GM21576 (cell line): ENCODE measurements around the gene CCDC85C.

ENCODE experiments used
- ATAC-seq: cut with Tn5 transposase; IDR thresholded peaks from one replicate; pipeline ENCODE4 v1.9.1; 2021; ENCODE audit warnings: mild to moderate bottlenecking, moderate library complexity; ENCODE audit not compliant: unreplicated experiment

Gene CCDC85C

DNA sequence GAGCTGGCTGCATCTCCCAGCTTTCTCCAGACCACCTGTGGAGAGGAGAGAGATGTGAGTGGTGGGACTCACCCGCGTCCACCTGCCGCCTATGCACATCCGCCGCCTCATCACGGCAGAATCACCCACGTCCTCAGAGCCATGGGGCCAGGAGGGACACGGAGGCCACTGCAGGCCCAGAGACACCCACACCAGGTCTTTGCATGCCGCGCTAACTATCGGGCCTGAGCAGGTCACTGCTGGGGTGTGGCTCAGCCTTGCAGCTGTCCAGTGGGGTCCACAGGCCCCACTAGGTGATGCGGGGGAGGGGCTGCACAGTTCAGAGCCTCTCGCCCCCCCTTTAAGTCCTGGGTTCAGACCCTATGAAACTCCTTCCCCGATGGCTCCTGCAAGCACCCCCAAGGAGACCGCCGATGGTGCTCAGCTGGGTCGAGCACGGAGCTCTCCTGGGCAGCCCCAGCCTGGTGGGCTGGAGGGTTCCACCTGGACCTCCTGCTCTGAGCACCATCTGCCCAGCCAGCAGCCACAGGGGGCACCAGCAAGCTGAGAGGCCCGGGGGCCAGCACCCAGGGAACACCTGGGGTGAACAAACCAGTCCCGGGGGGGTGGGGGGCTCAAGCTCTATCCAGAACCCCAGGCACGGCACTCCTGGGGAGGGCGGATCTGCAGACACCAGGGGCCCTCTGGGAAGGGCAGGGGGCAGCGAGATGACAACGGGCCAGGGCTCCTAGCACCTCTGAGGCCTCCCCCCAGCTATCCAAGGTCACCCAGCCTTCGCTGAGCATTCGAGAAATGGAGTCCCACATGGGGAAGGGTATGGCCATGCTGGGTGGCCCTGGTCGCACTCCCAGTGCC is 88.5 kb downstream of the CCDC85C start:
- no peak for ATAC-seq

DNA sequence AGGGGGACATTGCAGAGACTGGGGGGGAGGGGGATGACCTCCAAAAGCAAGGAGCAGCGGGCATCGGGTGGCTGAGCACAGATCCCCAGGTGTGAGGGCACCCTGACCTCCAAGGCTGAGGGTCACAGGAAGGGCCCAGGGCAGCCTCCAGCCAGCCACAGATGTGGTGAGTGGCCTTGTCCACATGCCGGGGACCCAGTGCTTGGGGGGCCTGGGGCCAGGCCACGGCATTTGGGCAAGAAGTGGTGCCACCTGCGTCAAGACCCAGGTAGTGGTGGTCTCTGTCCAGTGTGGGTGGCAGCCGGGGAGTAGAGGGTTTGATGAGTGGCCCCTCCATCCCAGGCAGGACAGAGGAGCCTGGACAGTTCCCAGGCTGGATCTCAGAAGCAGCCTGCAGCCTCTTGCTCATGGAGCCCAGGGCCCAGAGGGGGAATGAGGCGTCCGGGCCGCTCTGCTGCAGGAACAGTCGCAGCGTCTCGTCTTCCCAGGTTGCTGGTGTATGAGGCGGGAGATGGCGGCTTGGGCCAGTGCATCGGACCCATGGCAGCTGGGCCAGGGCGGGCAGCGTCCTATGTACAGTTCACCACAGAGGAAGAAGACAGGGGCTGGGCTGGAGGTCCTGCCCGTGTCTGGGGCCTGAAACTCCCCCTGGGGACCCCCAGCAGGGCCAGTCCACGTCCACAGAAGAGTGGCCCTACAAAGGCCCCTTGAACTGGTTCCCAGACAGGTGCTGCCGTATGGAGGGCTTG is 89.3 kb downstream of the CCDC85C start:
- no peak for ATAC-seq

DNA sequence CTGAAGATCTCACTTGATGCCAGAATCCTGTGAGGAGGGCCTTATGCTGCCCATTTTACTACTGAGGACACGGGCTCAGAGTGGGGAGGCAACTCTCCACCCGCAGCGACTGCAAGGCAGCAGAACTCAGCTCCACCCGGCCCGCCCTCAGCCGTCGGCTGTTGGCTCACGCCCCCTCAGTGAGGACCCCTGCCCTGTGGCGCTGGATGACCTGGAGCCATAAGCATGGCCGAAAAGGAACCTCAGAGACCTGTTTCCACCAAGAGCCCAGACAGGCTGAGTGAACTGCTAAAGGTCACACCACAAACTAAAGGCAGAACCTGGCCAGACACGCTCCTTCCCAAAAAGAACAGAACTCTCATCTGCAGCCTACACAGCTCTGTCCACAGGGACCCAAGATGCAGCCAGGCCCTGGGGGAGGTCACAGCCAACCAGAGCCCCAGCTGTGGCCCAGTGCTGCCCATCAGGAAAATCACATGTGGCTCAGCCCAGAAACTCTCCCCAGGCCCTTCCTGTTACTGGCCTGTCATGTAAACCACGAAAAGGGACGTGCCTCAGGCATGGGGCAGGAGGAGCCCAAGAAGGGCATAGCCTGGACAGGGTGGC is 90.0 kb downstream of the CCDC85C start:
- no peak for ATAC-seq

DNA sequence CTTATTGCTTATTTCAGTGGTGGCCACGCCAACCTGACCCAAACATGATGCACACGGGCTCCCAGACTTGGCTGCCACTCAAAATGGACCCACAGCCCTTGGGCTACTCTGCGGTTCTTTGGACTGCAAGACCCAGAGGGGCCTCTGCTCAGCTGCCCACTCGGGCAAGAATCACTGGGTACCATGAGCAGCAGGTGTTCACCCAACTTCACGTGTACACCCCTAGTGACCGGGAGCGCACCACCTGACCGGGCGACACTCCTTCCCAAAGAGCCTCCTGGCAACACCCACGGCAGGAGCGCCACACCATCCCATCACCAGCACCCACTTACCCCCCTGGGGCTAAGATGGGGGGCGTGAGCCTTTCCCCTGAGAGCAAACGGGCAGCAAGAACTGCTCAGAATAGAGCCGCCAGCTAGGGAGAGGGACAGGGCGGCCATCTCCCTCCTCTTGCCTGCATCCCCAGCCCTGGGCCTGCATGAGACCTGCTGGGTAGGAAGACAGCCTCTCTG is 90.8 kb downstream of the CCDC85C start:
- ATAC-seq: no peak

DNA sequence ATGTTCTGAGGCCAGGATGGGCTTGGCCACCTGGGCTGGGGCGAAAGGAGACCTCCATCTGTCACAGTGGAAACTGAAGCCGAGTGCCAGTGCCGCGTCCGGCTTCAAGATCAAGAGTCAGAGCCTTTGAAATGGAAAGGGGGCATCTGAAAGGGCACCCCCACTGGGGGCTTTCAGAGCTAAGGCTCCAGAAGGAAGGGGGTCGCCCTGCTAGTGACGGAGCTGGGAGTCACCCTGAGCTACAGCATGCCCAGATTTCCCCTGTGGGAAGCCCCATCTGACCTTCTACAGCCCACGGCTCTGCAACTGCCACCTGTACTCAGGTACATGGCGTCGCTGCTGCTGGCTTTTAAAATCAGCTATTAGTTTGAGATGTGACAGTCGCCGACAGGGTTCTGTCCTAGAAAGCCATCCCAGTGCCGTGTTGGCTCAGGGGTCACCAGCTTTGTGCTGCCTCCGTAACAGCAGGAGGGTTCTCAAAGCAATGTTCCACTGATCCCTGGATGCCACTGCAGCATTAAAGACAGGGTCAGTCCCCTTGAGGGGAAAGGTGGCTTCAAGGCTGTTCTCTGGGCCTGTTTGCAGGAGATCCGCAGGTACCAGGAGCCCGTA is 91.3 kb downstream of the CCDC85C start:
- ATAC-seq: no peak

DNA sequence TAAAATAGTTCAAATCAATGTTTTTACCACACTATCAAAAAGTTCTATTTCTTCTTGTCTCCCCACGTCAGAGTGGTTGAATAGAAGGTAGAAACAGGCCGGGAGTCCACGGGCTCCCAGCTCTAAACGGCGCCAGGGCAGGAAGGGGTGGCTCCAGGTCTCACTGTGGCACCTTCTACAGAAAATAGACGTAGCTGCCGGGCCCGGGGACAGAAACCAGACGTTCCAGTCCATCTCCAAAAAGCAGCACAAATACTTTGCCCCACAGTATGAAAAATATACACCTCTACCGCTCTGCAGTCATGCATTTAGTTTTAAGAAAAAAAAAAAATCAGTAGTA is 91.9 kb downstream of the CCDC85C start:
- no peak for ATAC-seq

DNA sequence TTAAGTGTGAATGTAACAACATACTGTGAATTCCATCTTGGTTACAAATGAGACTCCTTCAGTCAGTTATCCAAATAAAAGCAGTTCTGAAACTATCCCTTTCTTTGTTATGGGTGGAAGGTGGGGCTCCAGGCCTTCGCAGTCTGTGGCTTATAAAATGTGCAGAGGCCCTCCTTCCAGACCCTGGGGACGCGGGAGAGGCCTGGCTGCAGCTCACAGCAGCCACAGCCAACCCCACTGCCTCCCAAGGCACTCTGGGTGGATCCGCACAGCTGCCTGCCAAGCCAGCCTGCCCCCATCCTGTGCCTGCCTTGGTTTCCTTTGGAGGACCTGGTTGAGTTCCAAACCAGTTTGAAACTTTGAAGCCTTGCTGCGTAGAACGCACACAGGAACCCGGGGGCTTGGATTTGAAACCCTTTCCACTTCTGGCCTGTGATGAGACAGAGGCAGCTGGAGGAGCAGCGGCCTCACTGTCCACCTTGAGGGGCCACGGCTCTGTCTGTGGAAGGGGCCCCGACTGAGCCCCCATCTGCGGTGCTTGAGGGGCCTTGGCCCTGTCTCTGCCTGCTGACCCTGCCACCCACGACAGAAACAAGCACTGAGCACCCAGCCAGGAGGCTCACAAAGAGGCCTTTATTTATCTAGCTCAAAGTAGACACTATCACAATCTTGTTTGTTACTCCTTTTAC is 92.4 kb downstream of the CCDC85C start:
- ATAC-seq: no peak

DNA sequence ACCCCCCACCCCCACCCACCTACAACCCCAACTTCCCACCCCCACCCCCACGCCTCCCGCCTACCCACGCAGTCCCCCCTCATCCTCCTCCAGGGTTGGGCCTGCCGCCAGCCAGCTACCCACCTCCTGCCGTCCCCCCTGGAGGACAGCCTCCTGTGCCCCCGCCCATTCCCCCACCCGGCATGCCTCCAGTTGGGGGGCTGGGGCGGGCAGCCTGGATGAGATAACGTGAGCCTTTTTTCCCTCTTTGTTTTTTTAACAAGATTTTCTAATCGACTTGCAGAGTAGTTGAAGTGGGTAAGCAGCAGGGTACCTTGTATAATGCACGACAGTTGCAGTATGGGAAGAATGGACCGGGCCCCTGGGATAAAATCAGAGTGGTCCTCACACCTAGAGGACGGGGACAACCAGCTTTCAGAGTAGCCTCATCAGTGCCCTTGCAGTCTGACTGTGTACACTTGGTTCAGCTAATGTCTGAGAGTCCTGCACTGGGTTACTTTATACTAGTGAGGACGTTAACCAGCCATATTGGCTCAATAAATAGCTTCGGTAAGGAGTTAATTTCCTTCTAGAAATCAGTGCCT is 93.4 kb downstream of the CCDC85C start:
- ATAC-seq: no peak

DNA sequence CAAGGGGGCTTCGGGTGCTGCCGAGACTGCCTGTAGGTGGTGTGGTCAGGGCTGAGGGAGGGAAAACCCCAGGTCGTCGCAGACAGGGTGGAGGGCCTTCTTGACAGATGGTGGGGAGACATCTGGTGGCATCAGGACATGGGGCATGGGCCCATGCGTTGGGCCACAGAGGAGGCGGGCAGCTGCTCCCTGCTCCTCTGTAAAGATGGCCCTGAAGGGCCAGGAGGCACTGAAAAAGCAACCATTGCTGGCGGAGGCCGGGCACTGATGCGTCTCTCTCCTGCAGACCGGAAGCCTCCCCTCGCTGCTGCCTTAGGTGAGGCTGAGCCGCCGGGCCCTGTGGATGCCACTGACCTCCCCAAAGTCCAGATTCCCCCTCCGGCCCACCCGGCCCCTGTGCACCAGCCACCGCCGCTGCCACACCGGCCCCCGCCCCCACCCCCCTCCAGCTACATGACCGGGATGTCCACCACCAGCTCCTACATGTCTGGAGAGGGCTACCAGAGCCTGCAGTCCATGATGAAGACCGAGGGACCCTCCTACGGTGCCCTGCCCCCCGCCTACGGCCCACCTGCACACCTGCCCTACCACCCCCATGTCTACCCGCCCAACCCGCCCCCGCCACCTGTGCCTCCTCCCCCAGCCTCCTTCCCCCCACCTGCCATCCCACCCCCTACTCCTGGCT is 94.0 kb downstream of the CCDC85C start:
- no peak for ATAC-seq

DNA sequence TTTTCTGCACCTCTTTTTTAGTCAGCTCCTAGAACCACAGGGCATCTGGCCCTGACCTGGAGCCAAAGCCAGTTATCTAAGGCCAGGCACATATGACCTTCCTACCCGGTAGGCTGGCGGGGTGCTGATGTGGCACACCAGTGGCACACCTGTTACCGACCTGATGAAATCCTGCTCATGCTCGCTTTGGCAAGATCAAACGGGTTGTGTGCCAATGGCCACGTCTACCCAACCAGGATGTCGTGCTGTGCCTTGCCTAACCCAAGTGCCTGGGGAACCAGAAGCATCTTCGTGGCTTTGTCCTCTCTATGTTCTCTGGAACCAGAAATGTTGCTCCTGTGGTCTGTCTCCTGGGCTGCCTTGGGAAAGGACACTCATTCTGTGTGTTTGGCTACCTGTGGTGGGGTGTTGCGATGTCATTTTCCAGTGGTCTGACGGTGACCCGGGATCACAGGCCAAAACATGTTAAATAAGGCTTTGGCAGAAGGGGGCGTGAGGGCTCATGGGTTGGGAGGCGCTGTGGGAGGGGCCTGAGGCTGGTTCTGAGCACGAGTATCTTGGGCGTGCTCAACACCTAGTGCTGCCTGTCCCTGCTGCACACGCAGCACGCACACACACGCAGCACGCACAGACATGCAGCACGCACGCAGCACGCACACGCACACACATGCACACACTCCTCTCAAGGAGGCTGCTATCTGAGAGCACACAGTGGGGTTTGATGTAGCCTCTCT is 94.9 kb downstream of the CCDC85C start:
- ATAC-seq: no peak

DNA sequence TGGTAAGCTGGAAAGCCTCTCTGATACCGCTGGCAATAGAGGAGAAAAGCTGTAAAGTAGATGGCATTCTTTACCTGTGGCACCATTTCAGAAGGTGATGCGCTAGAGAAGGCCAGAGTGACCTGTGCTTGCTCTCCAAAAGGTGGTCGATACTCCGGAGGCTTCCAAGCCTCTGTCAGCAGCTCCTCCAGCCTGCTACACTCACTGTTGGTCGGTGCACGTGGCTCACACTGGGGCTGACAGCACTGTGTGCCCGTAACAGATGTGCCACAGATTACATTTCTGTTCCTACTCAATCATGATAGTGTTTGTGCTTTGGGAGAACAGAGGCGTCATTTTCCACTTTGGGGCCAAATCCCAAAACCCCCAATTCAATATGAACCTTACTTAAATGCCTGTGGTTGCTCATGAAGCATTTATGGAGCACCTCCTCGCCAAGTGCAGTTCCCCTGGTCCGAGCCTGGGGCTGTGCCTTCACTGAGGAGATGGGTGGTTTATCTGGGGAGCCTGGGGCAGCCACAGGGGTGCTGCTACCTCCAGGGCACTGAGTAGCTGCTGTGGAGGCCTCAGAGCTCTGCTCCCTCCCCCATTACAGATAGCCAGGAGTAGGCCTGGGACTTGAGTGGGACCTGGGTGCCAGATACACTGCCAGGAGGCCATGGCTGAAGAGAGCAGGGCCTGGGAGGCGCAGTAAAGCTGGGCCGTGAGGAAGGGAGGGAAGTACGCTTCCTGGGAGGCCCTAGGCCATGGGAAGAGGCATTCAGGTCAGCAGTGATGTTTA is 96.0 kb downstream of the CCDC85C start:
- ATAC-seq: no peak

DNA sequence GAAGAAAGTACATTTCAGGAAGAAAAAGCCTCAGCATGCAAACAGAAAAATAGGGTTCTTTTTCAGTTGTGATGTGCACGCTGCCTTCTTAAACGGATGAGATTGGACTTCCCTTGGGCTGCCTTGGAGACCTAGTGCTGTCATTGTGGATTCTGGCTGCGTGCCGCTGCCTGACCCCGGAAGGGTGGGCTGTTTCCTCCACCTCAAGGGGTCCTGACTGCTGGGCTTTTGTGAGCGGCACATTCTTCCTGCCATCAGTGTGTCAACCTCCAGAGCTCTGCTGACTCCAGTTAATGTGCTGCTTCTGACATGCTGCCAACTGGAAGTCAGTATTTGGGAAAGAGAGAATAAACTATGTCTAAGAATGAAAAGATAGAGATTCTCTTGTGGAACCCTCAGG is 97.7 kb downstream of the CCDC85C start:
- no peak for ATAC-seq

DNA sequence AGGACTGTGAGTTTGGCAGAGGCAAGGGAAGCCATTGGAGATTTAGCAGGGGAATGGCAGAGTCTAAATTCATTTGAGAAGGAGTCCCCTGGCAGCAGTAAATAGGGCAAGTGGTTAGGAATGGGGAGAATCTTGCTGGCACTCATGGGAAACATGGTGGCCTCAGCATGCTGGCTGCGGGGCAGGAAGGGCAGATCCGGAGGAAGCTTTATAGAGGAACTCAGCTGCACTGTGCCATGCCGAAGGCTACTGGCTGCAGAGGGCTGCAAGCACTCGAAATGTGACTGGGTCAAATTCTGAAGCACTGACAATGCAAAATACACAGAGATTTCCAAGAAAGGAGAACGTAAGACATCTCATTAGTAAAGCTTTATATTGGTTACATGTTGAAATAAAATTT is 98.9 kb downstream of the CCDC85C start:
- no peak for ATAC-seq

DNA sequence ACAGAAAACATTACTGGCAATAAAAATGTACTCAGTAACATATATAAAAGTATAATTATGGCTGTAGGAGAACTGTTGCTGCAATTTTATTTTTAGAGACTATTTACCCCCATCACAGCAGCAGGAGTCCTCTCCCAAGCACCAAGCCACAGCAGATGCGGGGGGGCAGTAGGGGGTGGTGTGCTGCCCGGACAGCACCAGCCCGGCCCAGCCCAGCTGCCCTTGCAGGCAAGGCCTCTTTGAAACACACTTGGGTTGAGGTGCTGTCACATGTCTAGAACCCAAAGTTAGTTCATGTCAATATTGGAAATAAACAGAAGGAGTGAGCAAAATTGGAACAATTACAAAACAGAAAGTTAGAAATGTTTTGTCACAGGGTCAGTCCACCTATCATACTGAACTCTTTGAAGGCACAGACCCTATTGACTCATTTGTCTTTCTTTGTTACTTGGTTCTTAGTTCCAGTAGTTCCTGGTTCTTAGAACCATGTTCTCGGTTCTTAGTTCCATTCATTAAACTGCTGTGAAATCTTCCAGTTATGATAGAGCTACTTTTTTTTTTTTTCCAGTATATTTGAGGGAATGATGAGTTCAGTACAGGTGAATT is 100.1 kb downstream of the CCDC85C start:
- ATAC-seq: no peak

DNA sequence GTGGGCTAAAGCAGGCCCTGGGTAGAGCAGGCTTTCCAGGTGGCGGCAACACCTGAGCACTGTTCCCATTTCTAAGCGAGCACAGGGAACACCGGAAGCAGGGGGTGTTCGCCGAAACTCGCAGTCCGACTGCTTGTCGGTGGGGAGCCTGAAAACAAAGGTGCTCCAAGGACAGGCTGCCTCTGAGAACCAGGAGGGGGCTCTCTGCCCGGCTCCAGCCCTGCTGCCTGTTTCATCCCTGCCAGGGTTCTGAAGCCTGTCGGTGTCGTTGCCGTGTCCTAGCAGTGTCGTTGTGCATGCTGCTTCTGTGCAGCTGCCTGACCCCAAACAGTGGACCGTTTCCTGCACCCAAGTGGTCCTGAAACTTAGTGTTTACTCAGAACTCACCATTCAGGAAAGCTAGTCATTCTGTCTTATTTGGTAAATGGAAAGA is 101.0 kb downstream of the CCDC85C start:
- ATAC-seq: no peak

DNA sequence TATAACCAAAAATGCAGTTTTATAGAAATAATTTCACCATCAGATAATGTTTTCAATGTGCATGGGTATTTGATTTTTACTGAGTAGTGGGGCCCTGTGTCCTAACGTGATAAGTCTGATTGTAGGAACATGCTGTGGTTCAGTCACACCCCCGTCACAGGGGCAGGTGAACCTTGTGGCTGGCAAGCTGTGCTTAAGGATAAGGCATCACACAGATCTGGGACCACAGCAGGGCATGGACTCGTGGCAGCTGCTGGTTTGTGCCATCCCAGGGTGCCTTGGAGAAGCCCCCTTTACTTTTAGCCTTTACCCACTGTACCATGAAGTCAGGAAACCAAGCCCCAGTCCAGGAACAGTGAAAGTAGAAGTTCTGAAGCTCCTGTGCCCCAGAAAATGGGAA is 106.1 kb downstream of the CCDC85C start:
- no peak for ATAC-seq

DNA sequence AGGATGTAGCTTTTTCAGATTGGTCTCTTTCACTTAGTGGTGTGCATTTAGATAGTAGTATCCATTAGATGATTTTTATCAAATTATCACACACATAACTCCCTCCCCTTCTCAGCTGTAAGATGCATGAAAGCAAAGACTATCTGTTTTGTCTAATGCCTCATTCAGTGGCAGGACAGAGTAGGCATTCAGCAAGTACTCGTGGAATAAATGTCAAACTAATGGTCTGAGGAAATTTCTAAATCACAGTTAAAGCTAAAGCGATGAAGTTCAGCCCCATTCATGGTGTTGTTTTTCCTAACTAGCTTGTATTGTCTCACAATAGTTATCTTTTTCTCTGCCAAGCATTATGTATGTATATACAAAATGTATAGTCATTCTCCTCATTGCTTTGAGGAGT is 106.7 kb downstream of the CCDC85C start:
- no peak for ATAC-seq

DNA sequence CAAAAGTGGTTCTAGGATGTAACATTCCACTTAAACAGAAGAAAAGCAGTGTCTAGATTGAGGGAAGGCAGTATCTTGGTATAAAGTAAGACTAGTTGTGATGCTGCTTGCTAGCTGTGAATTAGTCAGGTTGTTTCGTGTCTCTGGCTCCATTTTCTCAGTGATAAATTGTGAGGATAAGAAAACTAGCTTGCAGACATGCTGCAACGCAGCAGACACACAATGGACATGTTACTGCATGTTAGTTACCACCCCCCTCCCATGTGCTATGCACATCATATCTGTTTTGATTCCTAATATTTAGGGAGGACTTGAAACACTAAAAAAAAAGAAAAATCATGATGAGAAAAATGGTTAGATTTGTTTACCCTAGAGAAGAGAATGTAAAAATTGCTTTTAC is 119.9 kb downstream of the CCDC85C start:
- ATAC-seq: no peak
